IPS-18c (cell line): Measurements from ENCODE around the gene ANKRD33.

ENCODE experiments used
- H3K4me3 ChIP-seq: 2 replicates; pipeline ENCODE4 v1.7.0; 2013; ENCODE audit warnings: low read depth, mild to moderate bottlenecking, low read length, moderate library complexity; ENCODE audit not compliant: insufficient read depth
- H3K9me3 ChIP-seq: one replicate; pipeline ENCODE4 v1.6.1; 2013; ENCODE audit warnings: mild to moderate bottlenecking, low read length, moderate library complexity; ENCODE audit not compliant: control insufficient read depth, insufficient read depth

The ANKRD33 gene

GRCh38 chr12:51889216-51890132 is 1.6 kb downstream of the ANKRD33 start:
- Histone ChIP-seq H3K4me3 (no peak overlapping the region), H3K9me3 (no peaks in the 10 kb centered on the region)

- no peak overlapping the region for H3K4me3 ChIP-seq
Measured at GRCh38 chr12:51890133-51890464, 2.2 kb downstream of the ANKRD33 start.

GRCh38 chr12:51890511-51891171 is 2.7 kb downstream of the ANKRD33 start:
- Histone ChIP-seq H3K9me3 (no peaks in the 10 kb centered on the region), H3K4me3 (no peak overlapping the region)

More at GRCh38 chr12:51890133-51890464, 2.2 kb downstream of the ANKRD33 start:
- H3K9me3 ChIP-seq: no peaks in the 10 kb centered on the region

GRCh38 chr12:51891843-51892242 is 3.9 kb downstream of the ANKRD33 start:
- Histone ChIP-seq H3K4me3 (no peak overlapping the region), H3K9me3 (no peaks in the 10 kb centered on the region)

- Histone ChIP-seq H3K4me3 (no peak overlapping the region), H3K9me3 (no peaks in the 10 kb centered on the region)
Measured at GRCh38 chr12:51893786-51894185, 5.9 kb downstream of the ANKRD33 start.

- Histone ChIP-seq H3K9me3 (no peaks in the 10 kb centered on the region), H3K4me3 (no peak overlapping the region)
Measured at GRCh38 chr12:51895378-51896135, 7.7 kb downstream of the ANKRD33 start.

- Histone ChIP-seq H3K9me3 (no peaks in the 10 kb centered on the region), H3K4me3 (no peak overlapping the region)
Measured at GRCh38 chr12:51896236-51896635, 8.3 kb downstream of the ANKRD33 start.

- Histone ChIP-seq H3K4me3 (no peak overlapping the region), H3K9me3 (no peaks in the 10 kb centered on the region)
Measured at GRCh38 chr12:51897181-51897580, 9.3 kb downstream of the ANKRD33 start.

GRCh38 chr12:51898506-51898905 is 10.6 kb downstream of the ANKRD33 start:
- Histone ChIP-seq H3K4me3 (no peak overlapping the region), H3K9me3 (no peaks in the 10 kb centered on the region)

- H3K4me3 ChIP-seq: no peak overlapping the region
- H3K9me3 ChIP-seq: no peaks in the 10 kb centered on the region
Measured at GRCh38 chr12:51898937-51899336, 11.0 kb downstream of the ANKRD33 start.

- no peaks in the 10 kb centered on the region for H3K9me3 ChIP-seq
- H3K4me3 ChIP-seq: no peak overlapping the region
Measured at GRCh38 chr12:51900323-51900889, 12.5 kb downstream of the ANKRD33 start.

GRCh38 chr12:51901121-51901817 is 13.4 kb downstream of the ANKRD33 start:
- H3K4me3 ChIP-seq: no peak overlapping the region
- no peaks in the 10 kb centered on the region for H3K9me3 ChIP-seq

- no peaks in the 10 kb centered on the region for H3K9me3 ChIP-seq
- no peak overlapping the region for H3K4me3 ChIP-seq
Measured at GRCh38 chr12:51901881-51902280, 14.0 kb downstream of the ANKRD33 start.

- no peak overlapping the region for H3K4me3 ChIP-seq
- H3K9me3 ChIP-seq: no peaks in the 10 kb centered on the region
Measured at GRCh38 chr12:51904951-51905470, 17.1 kb downstream of the ANKRD33 start.

GRCh38 chr12:51905471-51906429 is 17.8 kb downstream of the ANKRD33 start:
- no peaks in the 10 kb centered on the region for H3K9me3 ChIP-seq
- no peak overlapping the region for H3K4me3 ChIP-seq
